HG03354 (cell line): ENCODE data around the gene TMPRSS15.
"Not testable (repeated sequence)": the region's sequence is repeated elsewhere in the genome, so short reads cannot be mapped to it uniquely, and the experiment has no call there.

Experiments
- ATAC-seq: cut with Tn5 transposase; IDR thresholded peaks from one replicate; pipeline ENCODE4 v1.9.1; 2021; ENCODE audit warnings: mild to moderate bottlenecking; ENCODE audit not compliant: unreplicated experiment, poor library complexity, severe bottlenecking

The TMPRSS15 gene

DNA sequence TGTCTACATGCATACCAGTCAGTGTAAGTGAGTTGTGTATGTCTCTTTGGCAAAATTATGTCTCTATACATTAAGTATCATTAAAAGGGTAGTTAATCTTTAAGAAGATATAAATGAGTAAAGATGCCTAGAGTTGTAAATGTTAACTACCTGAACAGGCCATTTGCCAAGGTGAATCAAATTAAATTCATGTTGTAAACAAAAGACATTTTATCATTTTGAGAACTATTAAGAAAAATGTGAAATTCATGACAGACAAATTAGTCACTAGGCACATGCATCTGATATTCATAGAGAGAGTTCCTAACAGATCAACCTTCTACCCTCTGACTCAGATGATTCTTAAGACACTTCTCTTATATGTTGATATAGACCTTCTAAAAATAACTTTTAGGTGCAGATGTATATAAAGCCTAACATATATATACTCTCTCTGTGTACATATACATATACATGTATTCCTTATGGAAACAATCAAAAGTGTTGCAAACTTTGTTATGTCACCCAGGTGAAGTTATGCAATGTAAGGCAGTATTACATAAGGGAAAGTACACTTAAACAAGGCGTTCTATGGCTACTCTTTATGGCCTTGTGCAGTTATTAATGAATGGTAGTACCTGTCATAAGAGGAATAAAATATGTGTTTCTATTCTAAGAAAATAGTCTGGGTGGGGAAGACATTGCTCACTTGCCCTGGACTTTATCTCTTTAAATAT, at the start of gene TMPRSS15:
TMPRSS15 (minus strand) TSS at position 51 of the 716 bp plus-strand sequence. CDS start 163 bp downstream, outside the sequence.
- ATAC-seq: no peak

DNA sequence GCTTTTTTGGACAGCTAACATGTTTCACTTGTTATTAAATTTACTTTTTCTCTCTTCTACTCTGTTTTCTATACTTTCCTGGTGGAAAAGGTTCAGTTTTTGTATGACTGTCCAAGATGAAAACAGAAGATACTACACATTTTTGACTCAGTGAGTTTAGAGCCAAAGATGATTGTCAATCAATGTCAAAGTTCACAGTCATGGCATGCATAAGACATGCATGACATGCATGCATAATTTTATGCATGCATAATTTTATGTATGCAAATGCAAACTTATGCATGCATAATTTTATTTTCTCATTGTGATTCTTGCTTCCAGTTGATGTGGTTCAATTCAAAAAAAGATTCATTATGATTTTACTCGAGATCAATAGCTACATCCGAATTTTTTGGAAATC, 48.1 kb upstream of the TMPRSS15 start:
- no peak for ATAC-seq

DNA sequence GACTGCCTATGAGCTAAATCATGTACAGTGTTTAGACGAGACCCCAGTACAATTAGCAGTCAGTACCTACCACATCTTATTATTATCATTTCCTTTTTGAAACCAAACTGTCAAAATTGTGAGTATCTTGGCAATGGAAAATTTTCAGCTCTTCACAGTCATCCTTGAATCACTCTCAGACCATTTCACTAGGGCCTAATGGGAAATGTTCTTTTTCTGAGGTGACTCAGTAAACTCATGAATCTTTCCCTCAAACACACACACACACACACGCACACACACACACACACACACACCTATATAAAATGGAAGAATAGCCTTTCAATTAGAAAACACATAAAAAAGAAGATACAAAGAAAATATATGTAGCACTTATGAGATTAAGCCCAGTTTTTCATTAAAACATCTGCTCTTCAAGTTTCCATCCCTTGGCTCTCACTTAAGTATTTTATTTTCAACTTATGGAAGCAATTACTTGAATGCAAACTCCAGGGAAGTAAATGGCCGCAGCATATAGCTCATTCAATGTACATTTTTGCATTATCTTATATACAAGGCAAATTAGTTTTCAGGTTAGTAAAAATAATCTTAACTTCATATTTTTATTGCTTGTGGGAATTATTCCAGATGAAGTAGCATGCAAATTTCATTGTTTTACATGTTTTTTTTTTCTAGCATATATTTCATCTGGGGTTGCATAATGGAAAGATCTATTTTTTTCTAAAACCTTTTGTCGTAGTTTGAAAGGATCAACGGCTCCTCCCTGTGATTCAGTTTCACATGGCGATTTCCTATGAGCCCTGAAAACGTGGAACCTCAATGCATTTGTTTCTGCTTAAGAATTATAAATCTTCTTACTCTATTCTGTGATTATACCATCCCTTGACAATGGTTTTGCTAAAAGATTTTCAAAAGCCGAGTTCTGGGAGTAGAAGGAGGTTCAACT, 46.3 kb upstream of the TMPRSS15 start:
- no peak for ATAC-seq

DNA sequence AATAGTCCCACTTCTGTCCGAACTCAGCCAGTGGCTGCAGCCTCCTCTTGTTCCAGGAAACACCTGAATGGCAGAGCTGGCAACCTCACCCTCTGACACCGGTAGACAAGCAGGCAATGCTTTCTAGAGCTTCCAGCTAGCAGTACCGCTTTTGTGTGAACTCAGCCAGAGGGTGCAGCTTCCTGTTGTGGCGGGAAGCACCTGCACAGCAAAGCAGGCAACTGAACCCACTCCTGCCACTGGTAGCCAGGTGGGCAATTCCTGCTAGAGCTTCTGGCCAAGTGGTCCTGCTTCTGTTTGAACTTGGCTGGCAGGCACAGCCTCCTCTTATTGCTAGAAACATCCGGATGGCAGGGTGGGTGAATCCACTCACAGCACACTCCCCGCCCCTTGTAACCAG, 40.1 kb upstream of the TMPRSS15 start:
- peak; percentile 35 for ATAC-seq

DNA sequence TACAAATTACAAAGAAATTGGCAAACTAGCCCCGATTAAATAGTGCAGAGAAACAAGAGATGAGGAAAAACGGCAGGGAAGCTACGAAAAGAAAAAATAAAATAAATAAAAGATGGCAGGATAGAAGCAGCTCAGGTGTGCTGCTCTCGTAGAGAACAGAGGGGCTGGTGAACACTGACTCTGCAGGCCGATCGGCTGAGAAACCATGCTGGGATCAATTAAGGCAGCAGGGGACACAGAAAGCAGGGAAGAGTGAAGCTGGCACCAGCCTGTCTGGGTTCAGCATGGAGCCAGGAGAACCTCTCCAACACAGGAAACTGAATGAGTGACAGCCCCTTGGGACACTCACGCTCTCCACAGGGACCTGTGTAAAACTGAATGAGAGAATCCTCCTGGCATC, 39.5 kb upstream of the TMPRSS15 start:
- ATAC-seq: peak; percentile 32

DNA sequence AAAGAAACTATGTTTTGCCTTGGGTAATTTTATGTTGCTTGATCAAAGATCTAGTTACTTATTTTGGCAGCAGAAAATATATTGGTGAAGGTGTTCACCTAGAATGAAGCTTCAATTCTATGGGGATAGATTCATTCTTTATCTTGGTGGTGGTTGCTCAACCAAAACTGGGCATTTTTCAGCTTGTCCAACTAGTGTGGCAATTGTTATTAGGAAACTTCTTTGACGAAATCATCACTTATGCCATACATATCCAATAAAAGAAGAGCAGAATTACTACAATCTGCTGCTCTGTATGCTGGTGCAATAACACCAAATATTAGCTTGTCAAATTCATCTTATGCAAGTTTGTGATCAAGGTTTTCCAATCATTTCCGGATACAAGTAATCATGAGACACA, 26.8 kb upstream of the TMPRSS15 start:
- ATAC-seq: no peak

DNA sequence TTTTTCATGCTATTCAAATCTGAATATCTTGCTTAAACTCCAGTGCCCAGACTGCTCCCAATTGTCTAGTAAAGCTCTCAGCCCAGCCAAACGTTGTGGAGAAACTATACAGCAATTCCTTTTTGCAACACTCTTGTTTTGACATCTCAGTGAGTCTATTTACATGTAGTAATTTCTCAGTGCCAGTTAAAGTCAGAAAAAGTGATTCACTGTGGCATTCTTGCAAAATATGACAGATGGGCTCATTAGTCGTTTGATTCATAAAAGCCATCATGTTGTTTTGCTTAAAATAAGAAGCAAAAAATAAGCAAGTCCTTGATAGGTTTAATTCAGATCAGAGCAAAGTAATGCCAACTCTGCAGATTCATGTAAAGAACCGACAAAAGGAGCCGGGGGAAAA, 20.7 kb upstream of the TMPRSS15 start:
- no peak for ATAC-seq

DNA sequence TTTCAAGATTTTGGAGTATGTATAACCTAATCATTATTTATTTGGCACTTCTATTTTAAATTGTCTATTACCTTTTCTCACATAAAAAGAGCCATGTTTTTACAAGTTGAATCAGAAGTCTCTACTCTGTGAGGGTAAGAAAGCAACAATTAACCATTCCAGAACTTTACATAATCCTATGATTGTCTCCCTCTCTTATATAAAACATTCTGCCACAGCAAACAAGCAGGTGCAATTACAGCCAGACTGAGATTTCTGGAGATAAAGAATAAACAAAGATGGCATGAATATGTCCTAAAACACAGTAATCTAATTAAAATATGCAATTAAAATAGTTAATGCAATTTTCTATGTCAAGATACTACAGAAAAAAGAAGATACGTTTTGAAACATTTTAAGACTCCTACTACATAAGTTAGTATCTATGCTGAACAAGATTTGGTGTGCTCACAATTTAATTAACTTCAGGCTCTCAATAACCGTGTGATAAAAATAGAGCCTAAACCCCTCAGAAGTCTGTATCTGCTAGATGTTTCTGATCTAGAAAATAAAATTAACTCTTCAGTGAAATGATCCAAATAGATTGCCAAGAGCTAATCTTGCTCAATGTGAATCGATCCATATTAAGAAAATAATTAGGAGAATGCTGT, 13.7 kb upstream of the TMPRSS15 start:
- ATAC-seq: no peak

DNA sequence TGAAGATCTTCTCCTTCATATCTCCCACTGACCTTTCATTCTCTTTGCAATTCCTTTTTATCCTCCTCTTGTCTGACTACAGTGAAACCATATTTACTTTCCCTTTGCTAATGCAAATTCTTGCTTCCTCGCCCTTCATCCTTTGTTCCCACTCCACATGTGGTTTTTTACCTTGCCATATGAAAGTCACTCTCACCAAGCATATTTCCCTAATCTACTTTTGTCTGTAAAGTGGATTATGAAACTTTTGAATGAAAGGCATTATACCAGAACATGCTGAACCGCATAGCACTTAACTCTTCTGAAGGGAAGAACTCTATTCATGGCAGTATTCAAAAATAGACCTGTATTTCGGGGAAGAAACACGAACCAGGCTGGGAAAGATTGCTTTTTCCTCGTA, 8.0 kb upstream of the TMPRSS15 start:
- no peak for ATAC-seq

DNA sequence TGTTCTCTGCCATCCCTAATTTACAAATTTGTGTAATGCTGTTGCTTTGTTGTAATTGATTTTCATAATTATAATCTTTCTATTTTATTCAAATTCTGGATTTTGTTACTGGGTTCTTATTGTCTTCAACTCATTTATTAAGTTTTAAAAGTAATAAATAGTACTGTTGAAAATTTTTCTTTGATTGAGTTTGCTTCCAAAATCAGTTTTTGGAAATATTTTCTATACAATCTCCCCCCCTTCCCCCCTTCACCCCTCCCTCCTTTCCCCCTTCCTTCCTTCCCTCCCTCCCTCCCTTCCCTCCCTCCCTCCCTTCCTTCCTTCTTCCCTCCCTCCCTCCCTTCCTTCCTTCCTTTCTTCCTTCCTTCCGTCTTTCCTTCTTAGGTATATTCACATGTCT, 6.0 kb upstream of the TMPRSS15 start:
- ATAC-seq: no peak

DNA sequence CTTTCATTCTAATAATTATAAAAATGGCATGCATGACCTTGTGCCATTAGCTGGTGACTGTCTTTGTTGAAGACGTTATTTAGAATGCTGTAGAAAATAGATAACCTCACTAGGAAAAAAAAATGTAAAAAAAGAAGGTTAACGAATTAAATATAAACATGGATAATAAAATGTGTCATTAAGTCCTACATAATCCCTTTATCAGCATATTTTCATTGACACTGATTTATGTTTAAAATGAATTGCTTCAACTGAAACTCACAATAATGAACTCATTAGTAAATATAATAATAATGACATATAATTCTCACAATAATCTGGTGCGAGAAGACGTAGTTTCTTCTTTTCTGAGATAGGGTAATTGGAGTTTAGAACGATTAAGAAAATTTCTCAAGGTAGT, 4.7 kb downstream of the TMPRSS15 start:
- ATAC-seq: no peak

DNA sequence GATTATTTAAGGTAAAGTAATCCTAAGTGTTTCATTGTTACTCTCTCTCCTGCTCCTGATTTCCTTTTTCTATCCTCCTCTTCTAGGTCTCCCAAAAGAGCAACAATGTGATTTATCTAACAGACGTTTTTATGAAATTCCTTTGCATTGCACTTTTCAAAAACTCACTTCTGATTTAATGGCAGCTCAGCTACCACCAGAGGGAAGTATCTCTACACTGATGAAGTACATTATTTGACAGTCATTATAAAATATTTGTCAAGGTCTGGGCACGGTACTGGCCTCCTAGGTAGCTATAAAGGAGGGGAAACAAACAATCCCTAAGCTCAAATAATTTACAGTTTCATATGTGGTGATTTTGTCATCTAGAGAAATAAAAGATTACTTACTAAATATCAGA, 15.6 kb downstream of the TMPRSS15 start:
- no peak for ATAC-seq

DNA sequence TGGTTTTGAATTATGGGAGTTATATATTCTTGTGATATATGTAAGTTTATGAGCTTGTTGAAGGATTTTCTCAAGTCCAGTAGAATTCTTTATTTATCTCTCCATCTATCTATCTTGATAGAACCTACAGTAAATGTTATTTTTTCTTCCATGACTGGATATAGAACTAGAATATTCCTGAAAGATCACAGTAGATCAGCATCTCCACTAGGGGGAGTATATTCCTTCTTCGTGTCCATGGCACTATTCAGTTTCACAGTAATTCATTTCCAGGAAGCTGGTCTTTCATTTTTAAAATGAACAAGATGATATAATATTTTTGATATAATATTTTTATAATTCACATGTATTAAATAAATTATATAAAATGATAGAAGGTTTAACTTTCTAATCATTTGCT, 18.8 kb downstream of the TMPRSS15 start:
- peak; percentile 55 for ATAC-seq

DNA sequence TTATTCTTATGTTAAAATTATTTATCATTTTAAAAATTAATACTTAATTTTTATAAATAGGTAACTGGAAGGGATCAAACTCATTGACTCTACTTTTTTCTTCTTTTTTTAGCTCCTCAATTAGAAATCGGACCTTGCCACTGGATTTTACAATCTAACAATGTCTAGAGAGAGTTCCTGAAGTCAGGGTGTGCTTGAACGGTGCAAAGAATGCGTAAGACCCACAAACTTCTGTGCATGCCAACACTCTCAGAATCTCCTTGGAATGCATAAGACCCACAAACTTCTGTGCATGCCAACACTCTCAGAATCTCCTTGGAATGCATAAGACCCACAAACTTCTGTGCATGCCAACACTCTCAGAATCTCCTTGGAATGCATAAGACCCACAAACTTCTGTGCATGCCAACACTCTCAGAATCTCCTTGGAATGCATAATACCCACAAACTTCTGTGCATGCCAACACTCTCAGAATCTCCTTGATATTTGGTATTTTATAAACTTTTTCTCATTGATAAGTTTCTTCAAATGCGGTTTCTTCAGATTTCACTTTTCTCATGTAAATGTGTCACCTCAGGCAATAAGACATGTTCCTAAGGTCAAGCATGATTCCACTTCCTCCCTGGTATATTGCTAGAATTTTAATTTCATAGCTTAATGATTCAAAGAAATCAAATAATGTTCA, 20.5 kb downstream of the TMPRSS15 start:
- ATAC-seq: not testable (repeated sequence)

DNA sequence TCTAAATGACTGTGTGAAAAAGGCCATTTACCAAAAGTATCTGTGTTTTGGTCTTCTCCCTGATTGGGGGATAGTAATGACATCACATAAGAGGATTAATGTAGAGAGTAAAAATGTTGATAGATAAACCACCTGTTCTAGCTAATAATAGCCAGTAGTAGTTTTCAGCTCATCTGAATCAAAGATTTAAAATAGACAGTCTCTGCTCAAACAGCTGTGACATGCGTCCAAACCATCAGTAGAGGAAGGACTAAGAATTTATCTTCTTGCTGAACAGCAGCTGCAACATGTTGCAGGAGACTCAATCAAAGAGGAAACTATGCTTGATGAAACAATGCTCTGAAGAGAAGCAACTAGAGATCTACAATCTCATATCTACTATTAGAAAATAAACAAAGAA, 21.4 kb downstream of the TMPRSS15 start:
- ATAC-seq: no peak

DNA sequence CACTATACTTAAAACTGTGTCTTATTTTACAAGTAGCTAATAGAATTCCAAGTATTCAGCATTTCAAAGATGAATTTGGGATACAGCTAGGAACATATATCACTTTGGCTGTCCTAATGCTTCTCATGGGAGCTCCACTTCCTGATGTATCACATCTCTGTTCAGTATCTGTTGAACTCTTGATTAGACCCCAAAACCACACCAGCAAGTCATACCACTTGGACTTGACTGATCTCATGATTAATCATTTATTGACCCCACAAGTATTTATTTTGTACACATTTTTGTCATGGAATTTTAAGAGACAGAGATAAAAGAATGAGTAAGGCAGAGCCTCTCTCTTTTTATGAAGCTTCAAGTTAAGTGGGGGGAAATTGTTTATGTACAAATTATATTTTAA, 30.0 kb downstream of the TMPRSS15 start:
- no peak for ATAC-seq

DNA sequence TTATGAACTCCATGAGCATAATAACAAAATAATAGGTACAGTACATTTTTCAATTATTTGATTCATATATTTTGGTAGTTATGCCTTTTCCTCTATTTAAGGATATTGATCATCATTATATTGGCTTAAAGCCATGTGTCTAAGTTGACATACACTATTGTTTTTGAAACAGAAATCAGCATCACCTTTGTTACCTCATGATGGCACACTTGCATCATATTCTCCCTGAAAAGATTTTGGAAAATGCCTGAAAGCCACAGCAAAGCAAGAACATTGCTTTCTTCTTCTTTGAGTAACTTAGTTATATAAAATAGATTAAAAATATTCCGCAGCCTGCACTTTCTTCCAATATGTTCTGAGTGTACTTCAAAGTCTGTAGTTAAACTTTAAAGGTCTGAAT, 33.3 kb downstream of the TMPRSS15 start:
- ATAC-seq: no peak

DNA sequence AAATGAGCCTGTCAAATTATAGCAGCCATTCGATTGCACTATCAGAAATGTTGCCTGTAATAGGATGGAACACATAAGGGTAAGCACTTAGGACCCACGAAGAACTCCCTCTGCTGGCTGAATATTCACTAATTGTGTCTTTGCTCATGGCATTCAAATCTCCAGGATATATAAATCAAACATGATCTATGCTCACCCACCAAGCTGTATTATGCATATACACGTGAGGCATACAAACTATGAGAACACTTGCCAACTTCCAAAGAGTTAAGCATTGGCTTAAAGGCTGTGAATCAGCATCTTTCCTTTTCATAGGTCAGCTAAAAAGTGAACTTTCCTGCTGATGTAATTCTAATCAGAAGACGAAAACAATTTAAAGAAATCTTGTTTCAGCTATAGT, 34.5 kb downstream of the TMPRSS15 start:
- no peak for ATAC-seq

DNA sequence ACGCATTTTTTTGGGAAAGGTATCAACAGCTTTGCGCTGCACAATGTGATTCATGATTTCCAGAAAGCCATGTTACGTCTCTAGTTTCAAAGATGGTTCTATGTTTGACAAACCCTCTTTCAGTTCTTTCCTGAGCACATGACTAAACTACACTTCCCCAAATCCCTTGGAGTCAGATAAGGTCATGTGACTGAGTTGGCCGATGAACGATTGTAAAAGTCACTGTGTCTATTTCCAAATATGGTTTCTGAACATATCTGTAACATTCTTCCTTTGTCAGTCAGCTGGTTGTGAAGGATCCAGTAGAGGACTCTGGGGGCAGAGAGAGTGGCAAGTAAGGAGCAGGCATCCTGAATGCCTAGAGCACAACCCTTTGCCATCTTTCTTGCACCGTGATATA, 35.4 kb downstream of the TMPRSS15 start:
- ATAC-seq: no peak

DNA sequence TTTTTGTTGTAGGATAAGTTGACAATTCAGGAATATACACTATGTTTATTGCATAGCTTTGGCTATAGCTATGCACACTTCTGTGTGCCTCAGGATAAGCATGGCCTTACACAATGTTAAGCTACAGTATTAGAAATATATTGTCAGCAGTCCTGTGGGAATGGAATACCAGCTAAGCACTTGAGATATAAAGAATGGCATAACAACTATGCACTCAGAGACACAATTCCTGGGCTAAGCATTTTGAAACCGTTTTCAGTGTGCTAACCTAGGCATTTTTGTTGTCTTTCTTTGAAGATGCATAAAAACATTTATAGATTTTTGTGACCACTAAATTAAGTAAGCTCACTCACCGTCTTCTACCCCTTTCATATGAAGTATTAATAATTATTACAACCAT, 46.8 kb downstream of the TMPRSS15 start:
- ATAC-seq: no peak
